Panc1 (cell line): ENCODE results near the gene FKBP5.

Experiments
- POLR2AphosphoS5 ChIP-seq: IDR thresholded peaks from 2 replicates; pipeline ENCODE4 v1.6.1; 2012; ENCODE audit warnings: mild to moderate bottlenecking, low read depth, low read length, moderate library complexity
- TF ChIP-seq, protein P1 (sequence below): fragments of 450-650 bp; IDR thresholded peaks from 2 replicates; pipeline ENCODE4 v1.5.1; 2017; ENCODE audit warnings: mild to moderate bottlenecking

GRCh38 chr6:35725721-35726438 lies 37.2 kb upstream of the FKBP5 start:
- TF ChIP-seq, protein P1, sequence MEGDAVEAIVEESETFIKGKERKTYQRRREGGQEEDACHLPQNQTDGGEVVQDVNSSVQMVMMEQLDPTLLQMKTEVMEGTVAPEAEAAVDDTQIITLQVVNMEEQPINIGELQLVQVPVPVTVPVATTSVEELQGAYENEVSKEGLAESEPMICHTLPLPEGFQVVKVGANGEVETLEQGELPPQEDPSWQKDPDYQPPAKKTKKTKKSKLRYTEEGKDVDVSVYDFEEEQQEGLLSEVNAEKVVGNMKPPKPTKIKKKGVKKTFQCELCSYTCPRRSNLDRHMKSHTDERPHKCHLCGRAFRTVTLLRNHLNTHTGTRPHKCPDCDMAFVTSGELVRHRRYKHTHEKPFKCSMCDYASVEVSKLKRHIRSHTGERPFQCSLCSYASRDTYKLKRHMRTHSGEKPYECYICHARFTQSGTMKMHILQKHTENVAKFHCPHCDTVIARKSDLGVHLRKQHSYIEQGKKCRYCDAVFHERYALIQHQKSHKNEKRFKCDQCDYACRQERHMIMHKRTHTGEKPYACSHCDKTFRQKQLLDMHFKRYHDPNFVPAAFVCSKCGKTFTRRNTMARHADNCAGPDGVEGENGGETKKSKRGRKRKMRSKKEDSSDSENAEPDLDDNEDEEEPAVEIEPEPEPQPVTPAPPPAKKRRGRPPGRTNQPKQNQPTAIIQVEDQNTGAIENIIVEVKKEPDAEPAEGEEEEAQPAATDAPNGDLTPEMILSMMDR, result no peak
- no peak for TF ChIP-seq POLR2AphosphoS5
